SK-N-SH (cell line): ENCODE measurements around the gene TMUB1. TPM values are rescaled to one million over a fixed set of nuclear protein-coding genes. Genes with fewer than 3 reads are reported as not detected.

Experiments used
- CTCF ChIA-PET: fragments of 300-600, 350-600 bp; formaldehyde crosslinking; extraction: SDS; loops from one replicate; lab custom pipeline; 2021; lab: Yijun Ruan, JAX
- POLR2A ChIA-PET: fragments of 350-600 bp; sonication (Branson Sonifier 250); formaldehyde crosslinking; extraction: SDS; loops from one replicate; lab custom pipeline; 2020; ENCODE audit warnings: antibody characterized with exemption, inconsistent platforms; lab: Yijun Ruan, JAX
- DNase-seq: peaks from one replicate; pipeline ENCODE4 v3.0.0; 2012
- H2AFZ ChIP-seq: fragments of 200-600 bp; sonication (generic); 2 replicates; pipeline ENCODE4 v1.8.1; 2016; ENCODE audit warnings: antibody characterized with exemption, mild to moderate bottlenecking, low read depth
- H3F3A ChIP-seq: fragments of 200-600 bp; sonication (generic); replicated peaks from 2 replicates; pipeline ENCODE3; 2016; ENCODE audit warnings: antibody characterized with exemption, mild to moderate bottlenecking; ENCODE audit not compliant: insufficient read depth
- H3K27ac ChIP-seq, 2 experiments: fragments of 200-500 bp in 1 of 2; fragments of 200-600 bp in 1 of 2; sonication (Bioruptor generic) in 1 of 2; sonication (generic), shearing (Covaris generic) in 1 of 2; 2 replicates each; pipeline versions ENCODE4 v1.5.1 to v1.6.1; 2014 to 2016; ENCODE audit warnings: low read depth in 2 of 2, inconsistent platforms in 1 of 2, low read length in 1 of 2, mild to moderate bottlenecking in 1 of 2, mixed read lengths in 1 of 2
- H3K27me3 ChIP-seq: fragments of 200-600 bp; sonication (generic), shearing (Covaris generic); 2 replicates; pipeline ENCODE4 v1.6.1; 2016; ENCODE audit warnings: mixed run types; ENCODE audit not compliant: insufficient read depth
- H3K36me3 ChIP-seq, 2 experiments: fragments of 200-500 bp in 1 of 2; fragments of 200-600 bp in 1 of 2; sonication (Bioruptor generic) in 1 of 2; sonication (generic) in 1 of 2; replicated peaks in 1 of 2; 2 replicates each; pipeline versions ENCODE3 to v1.5.1; 2014 to 2016; ENCODE audit warnings: low read length in 1 of 2, mild to moderate bottlenecking in 1 of 2; ENCODE audit not compliant: insufficient read depth in 2 of 2, control insufficient read depth in 1 of 2
- H3K4me1 ChIP-seq, 2 experiments: fragments of 200-500 bp in 1 of 2; fragments of 200-600 bp in 1 of 2; sonication (Bioruptor generic) in 1 of 2; sonication (generic), shearing (Covaris generic) in 1 of 2; 2 replicates each; pipeline versions ENCODE4 v1.5.1 to v1.6.1; 2014 to 2016; ENCODE audit warnings: low read depth in 1 of 2, low read length in 1 of 2, mixed run types in 1 of 2; ENCODE audit not compliant: insufficient read depth in 2 of 2, control insufficient read depth in 1 of 2
- H3K4me2 ChIP-seq: fragments of 200-600 bp; sonication (generic), shearing (Covaris generic); 2 replicates; pipeline ENCODE4 v1.6.1; 2017; ENCODE audit warnings: mixed run types
- H3K4me3 ChIP-seq, 2 experiments: fragments of 200-500 bp in 1 of 2; fragments of 200-600 bp in 1 of 2; sonication (Bioruptor generic) in 1 of 2; sonication (generic), shearing (Covaris generic) in 1 of 2; 2 replicates each; pipeline versions ENCODE4 v1.5.1 to v1.8.1; 2014 to 2016; ENCODE audit warnings: low read depth in 2 of 2, inconsistent platforms in 1 of 2, low read length in 1 of 2, mild to moderate bottlenecking in 1 of 2, mixed read lengths in 1 of 2, moderate library complexity in 1 of 2
- H3K79me2 ChIP-seq: fragments of 200-600 bp; sonication (generic); 2 replicates; pipeline ENCODE4 v1.8.1; 2017; ENCODE audit warnings: mild to moderate bottlenecking; ENCODE audit not compliant: insufficient read depth
- H3K9ac ChIP-seq: fragments of 200-600 bp; sonication (generic); 2 replicates; pipeline ENCODE4 v1.6.1; 2017; ENCODE audit warnings: mixed run types
- H3K9me2 ChIP-seq: fragments of 200-600 bp; sonication (generic); 2 replicates; pipeline ENCODE4 v1.6.1; 2017; ENCODE audit warnings: mixed run types
- H3K9me3 ChIP-seq: fragments of 200-600 bp; sonication (generic); 2 replicates; pipeline ENCODE4 v1.6.1; 2017; ENCODE audit warnings: mixed run types, mild to moderate bottlenecking, moderate library complexity
- H4K20me1 ChIP-seq: fragments of 200-600 bp; sonication (generic); 2 replicates; pipeline ENCODE4 v1.6.1; 2017; ENCODE audit warnings: mild to moderate bottlenecking, mixed run types; ENCODE audit not compliant: insufficient read depth
- CHD2 ChIP-seq: fragments of 150-350 bp; IDR thresholded peaks from 2 replicates; pipeline ENCODE4 v1.6.1; 2018; ENCODE audit warnings: low read length; ENCODE audit not compliant: partially characterized antibody
- CTCF ChIP-seq: fragments of 200-600 bp; sonication (generic); IDR thresholded peaks from 2 replicates; pipeline ENCODE4 v1.6.1; 2017; ENCODE audit warnings: antibody characterized with exemption, mild to moderate bottlenecking, moderate library complexity
- FOSL2 ChIP-seq: IDR thresholded peaks from 2 replicates; pipeline ENCODE4 v1.4.0; 2012; ENCODE audit warnings: low read depth, mild to moderate bottlenecking, moderate library complexity, borderline replicate concordance
- FOXM1 ChIP-seq: IDR thresholded peaks from 2 replicates; pipeline ENCODE4 v1.4.0; 2012; ENCODE audit warnings: low read depth, mild to moderate bottlenecking
- GATA2 ChIP-seq: sonication (generic); formaldehyde crosslinking; IDR thresholded peaks from 2 replicates; pipeline ENCODE4 v1.5.0; 2020; ENCODE audit warnings: mild to moderate bottlenecking, missing genetic modification reagents
- MAX ChIP-seq: IDR thresholded peaks from 2 replicates; pipeline ENCODE4 v1.4.0; 2012; ENCODE audit warnings: low read depth
- MEF2A ChIP-seq: IDR thresholded peaks from 2 replicates; pipeline ENCODE4 v1.4.0; 2012; ENCODE audit warnings: low read depth, borderline replicate concordance
- MXI1 ChIP-seq: IDR thresholded peaks from 2 replicates; pipeline ENCODE4 v1.6.1; 2012; ENCODE audit warnings: mild to moderate bottlenecking, low read depth, low read length, improper control_type of control experiment
- NFIC ChIP-seq: IDR thresholded peaks from 2 replicates; pipeline ENCODE4 v1.4.0; 2012; ENCODE audit warnings: borderline replicate concordance
- NRF1 ChIP-seq: IDR thresholded peaks from 2 replicates; pipeline ENCODE4 v1.6.1; 2012; ENCODE audit warnings: low read depth, mild to moderate bottlenecking, low read length
- PBX3 ChIP-seq: IDR thresholded peaks from 2 replicates; pipeline ENCODE4; 2012
- POLR2AphosphoS5 ChIP-seq: IDR thresholded peaks from 2 replicates; pipeline ENCODE4 v1.6.1; 2012; ENCODE audit warnings: low read depth, low read length
- RAD21 ChIP-seq: IDR thresholded peaks from 2 replicates; pipeline ENCODE4 v1.6.1; 2012; ENCODE audit warnings: mild to moderate bottlenecking, low read length
- REST ChIP-seq: IDR thresholded peaks from 2 replicates; pipeline ENCODE4 v1.6.1; 2012; ENCODE audit warnings: mild to moderate bottlenecking, low read depth, low read length, moderate library complexity
- RFX5 ChIP-seq: IDR thresholded peaks from 2 replicates; pipeline ENCODE4 v1.6.1; 2012; ENCODE audit warnings: mild to moderate bottlenecking, improper control_type of control experiment, low read length
- SMC3 ChIP-seq: IDR thresholded peaks from 2 replicates; pipeline ENCODE4 v1.6.1; 2012; ENCODE audit warnings: low read depth, low read length, improper control_type of control experiment
- TEAD4 ChIP-seq: IDR thresholded peaks from 2 replicates; pipeline ENCODE4 v1.4.0; 2012; ENCODE audit warnings: mild to moderate bottlenecking, borderline replicate concordance; ENCODE audit not compliant: insufficient read depth
- USF1 ChIP-seq: IDR thresholded peaks from 2 replicates; pipeline ENCODE4 v1.4.0; 2012; ENCODE audit warnings: low read depth, borderline replicate concordance
- USF2 ChIP-seq: fragments of 150-350 bp; IDR thresholded peaks from 2 replicates; pipeline ENCODE4 v1.6.1; 2017; ENCODE audit warnings: antibody characterized with exemption, low read length, low read depth, borderline replicate concordance
- YY1 ChIP-seq: IDR thresholded peaks from 2 replicates; pipeline ENCODE4 v1.4.0; 2012; ENCODE audit warnings: low read depth, mild to moderate bottlenecking
- WGBS: methylation state at CpG from one replicate; pipeline ENCODE4 v1.1.6; 2017; ENCODE audit warnings: low lambda C conversion rate; 5-methylcytosine and 5-hydroxymethylcytosine counted together
- polyA plus RNA-seq, 3 experiments: library from polyadenylated mRNA; depleted of rRNA; stranded (reverse); fragments of >200 nt; gene quantifications; 2 replicates each; pipeline ENCODE4 v1.2.3, GENCODE V29; 2012

The TMUB1 gene
- polyA plus RNA-seq, 1 of the 3 experiments (the other 2 are of a cell fraction) = 60.6 TPM

GRCh38 chr7:151128716-151129115, 45.4 kb upstream of the TMUB1 start:
- no peak for TF ChIP-seq FOSL2
- no peak for TF ChIP-seq FOXM1
- no peak for TF ChIP-seq MAX
- TF ChIP-seq YY1 = no peak
- no peak for TF ChIP-seq SMC3
- TF ChIP-seq, all 33 proteins: peak for 0
- Histone ChIP-seq H3K27ac (no peak overlapping the region), H3K79me2 (peaks cover 18% of the 10 kb centered on the region; the same call in 1 of the 2 replicates), H3K4me2 (no peak overlapping the region), H3K4me1 (peaks cover 0 to 34% of the 10 kb centered on the region in 2 experiments; a peak in 1 of 4 replicates), H3K9me3 (no peaks in the 10 kb centered on the region), H4K20me1 (peaks cover 24% of the 10 kb centered on the region), H3K9me2 (no peaks in the 10 kb centered on the region), H3K4me3 (no peak overlapping the region), H3K36me3 (peaks cover 30 to 87% of the 10 kb centered on the region in 2 experiments), H3K27me3 (no peaks in the 10 kb centered on the region), H2AFZ (no peak overlapping the region), H3F3A (no peaks in the 10 kb centered on the region), H3K9ac (no peak overlapping the region)
- CTCF ChIA-PET = interaction anchor here (0.9 to 18.0 kb wide), 7 partner anchors 9 to 114 kb away, joined by 3 to 243 read pairs (median 12); partner anchors contain the start of gene GBX1
- no peak for DNase-seq
- POLR2A ChIA-PET = no interaction called here
- WGBS = 99% methylated on average over 8 of the region's 8 CpGs

- DNase-seq = no peak
- H3K9ac ChIP-seq = no peak overlapping the region
These were observed 44.9 kb upstream of the TMUB1 start for GRCh38 chr7:151128144-151128543.

More at GRCh38 chr7:151128144-151128543, 44.9 kb upstream of the TMUB1 start:
- no peak for TF ChIP-seq GATA2 (CRISPR knock-in tag)
- TF ChIP-seq RFX5 = no peak
- TF ChIP-seq USF1 = no peak
- TF ChIP-seq MXI1 = no peak
- TF ChIP-seq TEAD4 = no peak
- TF ChIP-seq CHD2 = no peak
- TF ChIP-seq RAD21 = no peak
- no peak for TF ChIP-seq REST
- no peak for TF ChIP-seq NFIC
- TF ChIP-seq PBX3 = no peak
- no peak for TF ChIP-seq CTCF
- TF ChIP-seq NRF1 = no peak
- no peak for TF ChIP-seq MEF2A
- TF ChIP-seq POLR2AphosphoS5 = no peak
- no peak for TF ChIP-seq USF2
- TF ChIP-seq FOSL2 = no peak
- Histone ChIP-seq H4K20me1 (peaks cover 24% of the 10 kb centered on the region), H3K27me3 (no peaks in the 10 kb centered on the region), H3K79me2 (peaks cover 18% of the 10 kb centered on the region; the same call in 1 of the 2 replicates), H3K9me2 (no peaks in the 10 kb centered on the region), H3K4me3 (no peak overlapping the region), H3K4me1 (peaks cover 0 to 34% of the 10 kb centered on the region in 2 experiments; a peak in 1 of 4 replicates), H3F3A (peaks cover 4% of the 10 kb centered on the region), H3K4me2 (no peak overlapping the region), H2AFZ (no peak overlapping the region), H3K36me3 (peaks cover 33 to 85% of the 10 kb centered on the region in 2 experiments), H3K27ac (no peak overlapping the region), H3K9me3 (no peaks in the 10 kb centered on the region)
- WGBS = 92% methylated on average over 11 of the region's 14 CpGs
- ChIA-PET CTCF (interaction anchor here (1.3 to 18.0 kb wide), 7 partner anchors 8 to 116 kb away, joined by 3 to 243 read pairs (median 13); partner anchors contain the start of gene GBX1), POLR2A (no interaction called here)
